ENCODE measurements around the gene SMC1B. TPM values are rescaled to one million over a fixed set of nuclear protein-coding genes. Genes with fewer than 3 reads are reported as not detected.
"Not testable (repeated sequence)": the region's sequence is repeated elsewhere in the genome, so short reads cannot be mapped to it uniquely, and the experiment has no call there.

SMC1B gene
- total RNA-seq, 1 experiment from 2014 or later, result not detected

DNA sequence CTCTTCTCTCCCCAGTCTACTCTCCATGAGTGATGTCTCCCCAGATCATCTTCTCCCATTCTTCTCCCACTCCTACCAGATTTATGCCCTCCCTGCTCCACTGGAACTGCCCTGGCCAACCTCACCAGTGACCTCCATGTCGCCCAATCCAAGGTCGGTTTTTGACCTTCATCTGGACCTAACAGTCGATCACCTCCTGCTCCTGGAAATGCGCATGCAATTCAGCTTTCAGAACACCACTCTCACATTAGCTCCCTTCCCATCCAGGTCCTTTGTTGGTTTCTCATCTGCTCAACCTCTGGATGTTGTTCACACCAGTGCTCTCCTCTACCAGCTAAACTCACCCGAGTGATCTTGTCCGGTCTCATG is 5.4 kb upstream of the SMC1B start:
- no peak for DNase-seq
- H3K9me3 ChIP-seq (replicated peaks), result no peaks in the 10 kb centered on the region
- no peaks in the 10 kb centered on the region for H3K27me3 ChIP-seq
- H3K4me1 ChIP-seq, result no peaks in the 10 kb centered on the region
- H3K27ac ChIP-seq, result no peak overlapping the region
- no peaks in the 10 kb centered on the region for H3K36me3 ChIP-seq
- H3K4me3 ChIP-seq, result no peak overlapping the region

DNA sequence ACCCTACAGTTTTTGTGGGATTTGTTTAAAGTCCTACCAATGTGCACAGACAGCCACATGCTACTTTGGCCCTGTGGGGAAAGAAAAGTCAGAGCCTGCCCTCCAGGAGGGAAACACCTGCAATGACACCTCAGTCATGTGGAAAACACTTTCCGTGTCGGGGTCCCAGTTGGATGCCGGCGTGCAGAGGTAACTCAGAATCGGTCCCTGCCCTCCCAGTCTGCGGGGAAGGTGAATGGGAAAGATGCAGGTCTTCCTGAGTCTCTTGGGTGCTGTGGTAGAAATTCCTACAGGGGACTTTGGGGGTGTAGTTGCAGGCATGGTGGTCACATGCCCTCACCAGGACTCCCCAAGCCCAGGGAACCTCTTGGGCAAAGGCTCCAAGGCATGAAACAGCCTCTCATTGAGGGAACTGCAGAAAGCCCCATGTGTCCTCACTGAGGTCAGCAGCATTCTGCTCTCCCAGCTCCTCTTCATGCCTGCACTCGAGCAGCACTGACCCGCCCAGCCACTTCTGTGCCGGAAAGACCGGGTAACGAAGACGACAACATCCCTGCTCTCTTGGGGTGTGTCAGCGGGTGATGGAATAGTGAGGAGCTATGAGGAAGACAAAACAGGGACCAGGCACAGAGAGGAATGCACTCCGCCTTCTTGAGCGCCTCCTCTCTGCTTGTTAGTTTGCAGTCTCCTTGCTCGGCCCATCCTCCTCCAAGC is 4.8 kb upstream of the SMC1B start:
- Histone ChIP-seq H3K27me3 (no peaks in the 10 kb centered on the region), H3K27ac (no peak overlapping the region), H3K9me3 (replicated peaks) (no peaks in the 10 kb centered on the region), H3K4me1 (no peaks in the 10 kb centered on the region), H3K36me3 (no peaks in the 10 kb centered on the region), H3K4me3 (no peak overlapping the region)
- DNase-seq, result no peak

DNA sequence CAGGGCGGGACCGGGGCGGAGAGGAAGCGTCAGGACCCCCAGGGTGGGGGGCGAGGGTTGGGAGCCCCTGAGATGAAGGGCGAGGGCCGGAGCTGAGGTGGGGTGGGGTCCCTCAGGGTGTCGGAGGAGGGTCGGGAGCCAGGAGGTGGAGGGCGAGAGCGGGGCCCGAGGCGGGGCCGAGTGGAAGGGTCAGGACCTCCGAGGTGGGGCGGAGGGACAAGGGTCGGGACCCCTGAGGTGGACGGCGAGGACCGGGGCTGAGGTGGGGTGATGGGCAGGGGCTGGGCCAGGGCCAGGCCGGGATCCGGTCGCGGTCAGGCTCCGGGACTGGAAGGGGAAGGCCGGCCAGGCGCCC is 409 bp downstream of the SMC1B start:
- Histone ChIP-seq H3K9me3 (replicated peaks) (no peaks in the 10 kb centered on the region), H3K36me3 (no peaks in the 10 kb centered on the region), H3K27ac (no peak overlapping the region), H3K27me3 (no peaks in the 10 kb centered on the region), H3K4me3 (no peak overlapping the region), H3K4me1 (no peaks in the 10 kb centered on the region)
- DNase-seq, result no peak

GRCh38 chr22:45407793-45408192 is 5.6 kb downstream of the SMC1B start:
- no peaks in the 10 kb centered on the region for H3K27me3 ChIP-seq
- no peaks in the 10 kb centered on the region for H3K36me3 ChIP-seq
- H3K9me3 ChIP-seq (replicated peaks), result no peaks in the 10 kb centered on the region
- no peak overlapping the region for H3K27ac ChIP-seq
- no peak overlapping the region for H3K4me3 ChIP-seq
- DNase-seq, result no peak
- H3K4me1 ChIP-seq, result no peaks in the 10 kb centered on the region

DNA sequence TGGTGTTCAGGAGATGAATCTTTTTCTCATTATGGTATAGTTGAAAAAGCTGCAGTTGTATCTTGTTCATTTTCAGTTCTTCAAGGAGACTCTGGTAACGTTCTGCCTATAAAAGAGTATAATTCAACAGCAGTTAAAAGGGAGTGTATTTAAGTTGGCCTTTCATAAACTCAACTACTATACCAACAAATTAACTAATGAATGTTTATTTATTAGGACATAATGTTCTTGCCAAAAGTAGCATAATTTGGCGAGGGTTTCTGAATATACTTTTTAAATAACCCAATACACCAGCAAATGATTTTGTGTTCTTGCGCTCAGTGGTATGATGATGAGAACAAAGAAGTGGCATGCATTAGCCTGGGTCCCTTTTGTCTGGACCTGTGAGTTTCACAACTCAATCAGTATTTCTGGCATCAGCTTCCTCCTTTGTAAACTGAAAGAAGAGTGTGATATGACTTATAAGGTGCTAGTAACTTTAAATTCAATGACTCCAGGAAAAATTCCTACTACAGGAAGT is 10.9 kb downstream of the SMC1B start:
- peaks cover 7% of the 10 kb centered on the region; the same call in 1 of the 2 replicates for H3K4me1 ChIP-seq
- H3K4me3 ChIP-seq, result no peak overlapping the region
- no peaks in the 10 kb centered on the region; the same call in 1 of the 2 replicates for H3K9me3 ChIP-seq (replicated peaks)
- no peaks in the 10 kb centered on the region; the same call in 1 of the 2 replicates for H3K27me3 ChIP-seq
- H3K36me3 ChIP-seq, result no peaks in the 10 kb centered on the region
- DNase-seq, result no peak
- no peak overlapping the region for H3K27ac ChIP-seq

DNA sequence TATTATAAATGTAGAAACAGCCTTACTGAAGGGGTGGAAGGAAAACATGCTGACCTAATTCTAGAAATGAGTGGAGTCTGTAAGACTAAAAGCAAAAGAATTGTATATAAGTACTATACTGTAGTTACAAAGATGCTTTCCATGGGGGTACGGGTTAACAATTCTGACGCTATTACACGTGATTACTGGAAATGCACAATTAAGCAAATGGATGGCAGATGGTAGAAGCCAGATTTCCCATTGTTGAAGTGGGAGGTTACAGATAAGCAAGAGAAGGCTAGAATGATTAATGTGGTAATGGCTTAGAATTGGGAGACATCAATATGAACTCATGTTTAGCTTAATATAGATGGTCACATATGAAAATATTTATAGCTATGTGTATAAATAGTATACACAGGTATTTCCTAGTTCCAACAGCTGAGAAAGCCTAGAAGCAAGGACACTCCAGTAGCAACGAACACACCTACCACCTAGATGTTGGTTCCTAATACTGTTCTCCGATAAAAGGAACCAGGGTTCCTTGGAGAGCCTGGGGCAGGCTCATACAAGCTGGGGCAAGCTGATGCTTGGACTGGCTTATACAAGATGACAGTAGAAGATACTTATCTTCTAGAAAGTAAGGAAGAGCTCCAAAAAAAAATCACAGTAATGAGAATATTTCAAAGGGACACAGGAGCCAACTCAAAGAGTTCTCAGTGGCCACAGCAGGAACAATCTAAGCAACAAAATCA is 13.5 kb downstream of the SMC1B start:
- no peaks in the 10 kb centered on the region; the same call in 1 of the 2 replicates for H3K27me3 ChIP-seq
- DNase-seq, result no peak

GRCh38 chr22:45398214-45398613 is 15.2 kb downstream of the SMC1B start:
- Histone ChIP-seq H3K36me3 (no peaks in the 10 kb centered on the region), H3K27me3 (no peaks in the 10 kb centered on the region; the same call in 1 of the 2 replicates), H3K4me1 (peaks cover 7% of the 10 kb centered on the region; the same call in 1 of the 2 replicates), H3K4me3 (no peak overlapping the region), H3K27ac (no peak overlapping the region), H3K9me3 (replicated peaks) (no peaks in the 10 kb centered on the region; the same call in 1 of the 2 replicates)
- DNase-seq, result peak; percentile 41 to 61

More for the DNA sequence above, 13.5 kb downstream of the SMC1B start:
- Histone ChIP-seq H3K9me3 (replicated peaks) (no peaks in the 10 kb centered on the region; the same call in 1 of the 2 replicates), H3K4me3 (no peak overlapping the region), H3K27ac (no peak overlapping the region), H3K4me1 (peaks cover 7% of the 10 kb centered on the region; the same call in 1 of the 2 replicates), H3K36me3 (no peaks in the 10 kb centered on the region)

DNA sequence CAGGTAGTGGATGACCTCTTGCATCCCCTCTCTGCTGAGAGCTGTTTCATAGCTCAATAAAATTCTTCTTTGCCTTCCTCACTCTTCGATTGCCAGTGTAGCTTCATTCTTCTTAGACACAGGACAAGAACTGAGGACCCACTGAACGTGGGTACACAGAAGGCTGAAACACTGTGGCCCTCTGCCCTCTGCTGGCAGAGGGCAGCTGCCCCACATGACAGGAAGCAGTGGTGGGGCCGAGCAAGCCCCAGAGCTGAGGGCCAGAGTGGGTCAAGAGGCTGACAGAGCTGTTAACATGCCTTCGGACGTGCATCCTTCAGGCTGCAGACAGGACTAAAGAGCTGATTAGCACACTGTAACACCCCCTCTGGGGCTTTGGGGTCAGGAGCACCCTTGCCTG is 15.6 kb downstream of the SMC1B start:
- no peak overlapping the region for H3K27ac ChIP-seq
- H3K27me3 ChIP-seq, result no peaks in the 10 kb centered on the region; the same call in 1 of the 2 replicates
- no peak overlapping the region for H3K4me3 ChIP-seq
- no peaks in the 10 kb centered on the region for H3K36me3 ChIP-seq
- no peaks in the 10 kb centered on the region; the same call in 1 of the 2 replicates for H3K9me3 ChIP-seq (replicated peaks)
- DNase-seq, result no peak
- H3K4me1 ChIP-seq, result peaks cover 7% of the 10 kb centered on the region; the same call in 1 of the 2 replicates

DNA sequence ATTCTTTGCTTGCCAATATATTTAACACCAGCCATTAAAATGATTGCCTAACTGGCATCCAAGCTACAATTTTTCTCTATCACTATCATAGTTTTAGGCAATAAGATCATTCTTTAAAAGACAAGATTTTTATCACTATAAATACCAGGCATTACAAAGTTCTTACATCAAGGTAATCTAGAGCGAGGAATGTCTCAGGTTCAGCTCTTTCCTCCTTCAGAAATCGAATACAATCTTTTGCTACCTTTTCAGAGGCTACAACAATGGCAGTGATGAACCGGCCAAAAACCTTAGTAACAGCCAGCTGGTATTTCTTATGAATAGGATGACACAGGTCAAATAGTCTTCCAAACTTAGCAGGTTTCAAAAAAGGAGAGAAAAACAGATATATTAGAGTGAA is 23.9 kb downstream of the SMC1B start:
- Histone ChIP-seq H3K4me3 (no peak overlapping the region), H3K27me3 (no peaks in the 10 kb centered on the region), H3K36me3 (no peaks in the 10 kb centered on the region), H3K4me1 (no peaks in the 10 kb centered on the region), H3K27ac (no peak overlapping the region), H3K9me3 (replicated peaks) (no peaks in the 10 kb centered on the region)
- no peak for DNase-seq

DNA sequence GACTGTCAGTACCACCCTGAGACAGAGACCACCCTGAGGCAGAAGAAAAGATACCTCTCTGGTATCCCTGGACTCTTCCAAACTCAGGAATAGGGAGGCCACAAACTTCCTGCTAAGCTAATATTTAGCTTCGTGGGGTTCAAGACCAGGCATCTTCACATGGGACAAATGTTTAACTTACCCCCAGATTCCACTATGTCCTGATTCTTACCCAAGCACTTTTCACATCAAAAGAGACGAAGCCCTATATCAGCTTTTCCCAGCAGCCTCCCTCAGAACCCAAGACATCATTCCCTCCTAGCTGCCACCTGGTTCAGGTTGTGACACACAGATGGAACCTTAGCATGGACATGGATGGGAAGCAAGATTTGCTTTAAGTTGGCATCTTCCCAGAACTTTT is 32.1 kb downstream of the SMC1B start:
- no peaks in the 10 kb centered on the region for H3K27me3 ChIP-seq
- no peak for DNase-seq

GRCh38 chr22:45376703-45377102 is 36.7 kb downstream of the SMC1B start:
- Histone ChIP-seq H3K9me3 (replicated peaks) (no peaks in the 10 kb centered on the region; the same call in 1 of the 2 replicates), H3K27me3 (no peaks in the 10 kb centered on the region), H3K36me3 (no peaks in the 10 kb centered on the region), H3K4me1 (no peaks in the 10 kb centered on the region), H3K4me3 (no peak overlapping the region), H3K27ac (no peak overlapping the region)
- DNase-seq, result no peak

More for the DNA sequence above, 32.1 kb downstream of the SMC1B start:
- Histone ChIP-seq H3K36me3 (no peaks in the 10 kb centered on the region), H3K9me3 (replicated peaks) (no peaks in the 10 kb centered on the region), H3K27ac (no peak overlapping the region), H3K4me3 (no peak overlapping the region), H3K4me1 (no peaks in the 10 kb centered on the region)

GRCh38 chr22:45376009-45376408 is 37.4 kb downstream of the SMC1B start:
- Histone ChIP-seq H3K27ac (no peak overlapping the region), H3K4me1 (no peaks in the 10 kb centered on the region), H3K27me3 (no peaks in the 10 kb centered on the region), H3K4me3 (no peak overlapping the region), H3K9me3 (replicated peaks) (no peaks in the 10 kb centered on the region; the same call in 1 of the 2 replicates), H3K36me3 (no peaks in the 10 kb centered on the region)
- DNase-seq, result no peak

DNA sequence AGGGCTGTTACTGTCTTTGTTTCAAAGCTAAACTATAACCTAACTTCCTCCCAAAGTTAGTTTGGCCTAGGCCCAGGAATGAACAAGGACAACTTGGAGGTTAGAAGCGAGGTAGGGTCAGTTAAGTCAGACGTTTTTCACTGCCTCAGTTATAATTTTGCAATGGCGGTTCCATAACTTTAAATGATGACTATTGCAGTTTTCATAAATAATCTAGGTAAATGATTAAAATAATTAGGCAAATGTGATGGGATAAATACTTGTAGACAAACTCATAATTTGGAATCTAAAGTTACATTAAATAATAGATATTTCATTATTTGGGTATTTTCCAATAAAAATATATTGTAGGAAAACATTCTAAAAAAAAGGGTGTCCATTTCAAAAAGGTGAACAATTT is 39.8 kb downstream of the SMC1B start:
- H3K4me1 ChIP-seq; H3K9me3 ChIP-seq (replicated peaks); H3K27me3 ChIP-seq; H3K36me3 ChIP-seq; DNase-seq; H3K4me3 ChIP-seq; H3K27ac ChIP-seq: not testable (repeated sequence)

DNA sequence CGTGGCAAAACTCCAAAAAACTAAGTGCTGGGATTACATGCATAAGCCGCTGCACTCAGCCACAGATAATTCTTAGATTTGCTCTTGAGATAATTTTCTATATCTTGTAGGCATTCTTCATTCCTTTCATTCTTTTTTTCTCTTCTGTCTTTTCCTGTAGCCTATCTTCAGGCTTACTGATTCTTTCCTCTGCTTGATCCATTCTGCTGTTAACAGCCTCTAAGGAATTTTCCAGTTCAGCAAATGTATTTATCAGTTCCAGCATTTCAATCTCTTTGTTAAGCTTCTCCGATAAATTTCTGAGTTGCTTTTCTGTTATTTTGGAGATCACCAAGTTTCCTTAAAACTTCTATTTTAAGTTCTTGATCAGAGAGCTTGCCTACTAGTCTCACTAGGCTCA is 46.7 kb downstream of the SMC1B start:
- DNase-seq, result no peak
- H3K36me3 ChIP-seq, result no peaks in the 10 kb centered on the region
- no peak overlapping the region for H3K4me3 ChIP-seq
- H3K27ac ChIP-seq, result no peak overlapping the region
- H3K27me3 ChIP-seq, result no peaks in the 10 kb centered on the region; the same call in 1 of the 2 replicates
- no peaks in the 10 kb centered on the region for H3K4me1 ChIP-seq
- H3K9me3 ChIP-seq (replicated peaks), result no peaks in the 10 kb centered on the region

- Histone ChIP-seq H3K36me3 (no peaks in the 10 kb centered on the region), H3K4me1 (no peaks in the 10 kb centered on the region), H3K4me3 (no peak overlapping the region), H3K9me3 (replicated peaks) (no peaks in the 10 kb centered on the region), H3K27me3 (no peaks in the 10 kb centered on the region), H3K27ac (no peak overlapping the region)
- no peak for DNase-seq
Observed at GRCh38 chr22:45359627-45360026, 53.8 kb downstream of the SMC1B start.

Data from SJCRH30 (cell line).